Esophagus muscularis mucosa (tissue), 4 donors: ENCODE measurements around the gene TRPM3. TPM values are rescaled to one million over a fixed set of nuclear protein-coding genes. Genes with fewer than 3 reads are reported as not detected.

Source experiments
- DNase-seq: peaks from one replicate; pipeline ENCODE4 v3.0.0-alpha.2; 2017; ENCODE audit errors: extremely low spot score
- H3K27ac ChIP-seq, 4 donors: fragments of 200-600 bp; sonication (generic); replicated peaks in 1 of 4; 1 replicate in 3 of 4; 2 replicates in 1 of 4; pipeline ENCODE4 v1.5.1; 2016 to 2019; ENCODE audit warnings: mild to moderate bottlenecking in 1 of 4
- H3K27me3 ChIP-seq, 4 donors: fragments of 200-600 bp; sonication (generic); one replicate each; pipeline versions ENCODE4 v1.5.1 to v1.6.0; 2016 to 2019
- H3K36me3 ChIP-seq, 4 donors: fragments of 200-600 bp; sonication (generic); one replicate each; pipeline ENCODE4 v1.5.1; 2016 to 2019
- H3K4me1 ChIP-seq, 4 donors: fragments of 200-600 bp; sonication (generic); one replicate each; pipeline ENCODE4 v1.5.1; 2016 to 2019
- H3K4me3 ChIP-seq, 4 donors: fragments of 200-600 bp; sonication (generic); 1 replicate in 2 of 4; 2 replicates in 2 of 4; pipeline ENCODE4 v1.5.1; 2016 to 2019; ENCODE audit warnings: mild to moderate bottlenecking in 4 of 4, moderate library complexity in 1 of 4
- H3K9me3 ChIP-seq, 4 donors: fragments of 200-600 bp; sonication (generic); 1 replicate in 3 of 4; 2 replicates in 1 of 4; pipeline ENCODE4 v1.5.1; 2016 to 2019
- EP300 ChIP-seq: sonication (generic); formaldehyde crosslinking; IDR thresholded peaks from one replicate; pipeline ENCODE4 v1.6.1; 2017; ENCODE audit warnings: antibody characterized with exemption
- POLR2A ChIP-seq: fragments of 450-650 bp; IDR thresholded peaks from one replicate; pipeline ENCODE4 v1.6.1; 2017; ENCODE audit warnings: antibody characterized with exemption, moderate library complexity, mild to moderate bottlenecking, low read depth
- POLR2AphosphoS5 ChIP-seq, 2 donors: sonication (generic); formaldehyde crosslinking; IDR thresholded peaks; one replicate each; pipeline ENCODE4 v1.6.1; 2017; ENCODE audit warnings: antibody characterized with exemption in 2 of 2
- WGBS: methylation state at CpG from one replicate; pipeline ENCODE4 v1.1.5; 2018; 5-methylcytosine and 5-hydroxymethylcytosine counted together
- intact Hi-C: fragments of 100-400 bp; cut with DNase I; formaldehyde crosslinking; loops from one replicate; pipeline ENCODE4 v1.15.1; 2023
- total RNA-seq, 4 donors: library from RNA; depleted of rRNA; stranded (reverse); fragments of >200 nt; gene quantifications; one replicate each; pipeline versions ENCODE4 v1.1.0 to v1.2.1, GENCODE V29; 2016
- TF ChIP-seq, protein P1 (sequence below), 3 experiments: fragments of 200-600 bp in 2 of 3; fragments of 450-650 bp in 1 of 3; sonication (generic) in 2 of 3; IDR thresholded peaks; one replicate each; pipeline ENCODE4 v1.5.1; 2017 to 2019; ENCODE audit warnings: antibody characterized with exemption in 3 of 3, mild to moderate bottlenecking in 2 of 3, moderate library complexity in 1 of 3

The TRPM3 gene
- total RNA-seq, 4 donors from 2014 or later = 0.13 to 0.17 TPM; not detected in 2

DNA sequence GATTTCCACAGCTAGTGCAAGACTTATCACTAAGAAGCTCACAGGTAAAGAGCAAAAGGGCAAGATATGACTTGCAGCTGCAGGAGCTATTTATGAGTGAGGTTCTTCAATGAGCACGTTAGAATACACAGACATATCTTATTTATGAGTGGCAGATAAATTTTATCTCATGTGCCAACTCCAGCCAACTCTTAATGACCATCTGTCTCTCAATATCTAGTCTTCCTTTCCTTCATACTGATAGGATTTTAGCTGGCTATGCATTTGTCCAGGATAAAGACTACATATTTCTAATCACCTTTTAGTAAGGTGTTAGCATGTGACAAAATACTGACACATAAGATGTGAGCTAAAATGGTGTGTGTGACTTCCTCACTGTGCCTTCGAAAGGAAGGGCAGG lies 304.5 kb downstream of the TRPM3 start:
- no peak for TF ChIP-seq POLR2A
- TF ChIP-seq, protein P1, sequence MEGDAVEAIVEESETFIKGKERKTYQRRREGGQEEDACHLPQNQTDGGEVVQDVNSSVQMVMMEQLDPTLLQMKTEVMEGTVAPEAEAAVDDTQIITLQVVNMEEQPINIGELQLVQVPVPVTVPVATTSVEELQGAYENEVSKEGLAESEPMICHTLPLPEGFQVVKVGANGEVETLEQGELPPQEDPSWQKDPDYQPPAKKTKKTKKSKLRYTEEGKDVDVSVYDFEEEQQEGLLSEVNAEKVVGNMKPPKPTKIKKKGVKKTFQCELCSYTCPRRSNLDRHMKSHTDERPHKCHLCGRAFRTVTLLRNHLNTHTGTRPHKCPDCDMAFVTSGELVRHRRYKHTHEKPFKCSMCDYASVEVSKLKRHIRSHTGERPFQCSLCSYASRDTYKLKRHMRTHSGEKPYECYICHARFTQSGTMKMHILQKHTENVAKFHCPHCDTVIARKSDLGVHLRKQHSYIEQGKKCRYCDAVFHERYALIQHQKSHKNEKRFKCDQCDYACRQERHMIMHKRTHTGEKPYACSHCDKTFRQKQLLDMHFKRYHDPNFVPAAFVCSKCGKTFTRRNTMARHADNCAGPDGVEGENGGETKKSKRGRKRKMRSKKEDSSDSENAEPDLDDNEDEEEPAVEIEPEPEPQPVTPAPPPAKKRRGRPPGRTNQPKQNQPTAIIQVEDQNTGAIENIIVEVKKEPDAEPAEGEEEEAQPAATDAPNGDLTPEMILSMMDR (IDR thresholded peaks at IDR 0.05) = no peak
- no peak for TF ChIP-seq POLR2AphosphoS5 (IDR thresholded peaks at IDR 0.05)
- no peak for TF ChIP-seq EP300
- intact Hi-C loops = no loop called here
- Histone ChIP-seq H3K27ac (no peak overlapping the region), H3K4me3 (no peak overlapping the region), H3K9me3 (no peaks in the 10 kb centered on the region), H3K27me3 (no peaks in the 10 kb centered on the region), H3K36me3 (no peaks in the 10 kb centered on the region), H3K4me1 (no peaks in the 10 kb centered on the region)
- no peak for DNase-seq
- 71% methylated on average over 2 of the region's 2 CpGs for WGBS

DNA sequence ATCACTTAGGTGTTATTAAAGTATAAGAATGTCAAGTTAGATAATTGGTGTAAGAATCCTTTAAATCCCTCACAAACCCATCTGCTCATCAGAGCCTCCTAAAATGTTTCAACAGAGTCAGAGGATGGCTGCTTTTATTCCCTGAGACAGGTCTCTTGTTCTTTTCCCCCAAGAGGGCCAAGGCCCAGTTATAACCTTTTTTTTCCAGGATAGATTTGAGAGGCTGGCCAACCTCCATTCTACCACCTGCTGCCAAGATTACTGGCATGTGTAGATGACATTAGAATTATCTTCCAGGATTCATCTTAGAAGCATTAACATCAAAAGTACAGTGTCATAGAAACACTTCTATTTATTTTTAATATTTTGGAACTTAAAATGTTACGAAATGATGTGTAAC lies 305.1 kb downstream of the TRPM3 start:
- no peak overlapping the region for H3K4me3 ChIP-seq
- intact Hi-C loops = no loop called here
- TF ChIP-seq EP300 = no peak
- TF ChIP-seq, protein P1 (IDR thresholded peaks at IDR 0.05) = no peak
- no peaks in the 10 kb centered on the region for H3K36me3 ChIP-seq
- DNase-seq = no peak
- no peaks in the 10 kb centered on the region for H3K9me3 ChIP-seq
- WGBS = 81% methylated on average over 1 of the region's 1 CpG
- no peaks in the 10 kb centered on the region for H3K27me3 ChIP-seq
- H3K27ac ChIP-seq = no peak overlapping the region
- H3K4me1 ChIP-seq = no peaks in the 10 kb centered on the region

DNA sequence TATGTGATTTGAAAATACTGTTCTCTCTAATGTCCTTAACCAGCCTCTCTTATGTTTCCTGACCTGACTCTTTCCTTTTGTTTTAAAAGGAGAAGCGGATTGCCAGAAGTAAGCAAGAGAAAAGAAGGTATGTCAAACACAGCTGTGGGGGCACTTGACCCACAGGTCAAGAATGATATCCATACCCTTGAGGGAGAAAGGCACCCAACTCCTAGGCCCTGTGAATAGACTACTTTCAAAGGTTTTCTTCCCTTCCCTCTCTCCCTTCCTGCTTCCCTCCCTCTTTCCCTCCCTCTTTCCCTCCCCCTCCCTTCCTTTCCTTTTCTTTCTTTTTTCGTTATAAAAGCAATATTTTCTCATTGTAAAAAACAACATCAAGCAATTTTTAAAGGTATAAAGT lies 306.8 kb downstream of the TRPM3 start:
- TF ChIP-seq, protein P1 (IDR thresholded peaks at IDR 0.05) = no peak
- TF ChIP-seq POLR2AphosphoS5 (IDR thresholded peaks at IDR 0.05) (no peak), POLR2A (no peak), EP300 (no peak)
- Histone ChIP-seq H3K36me3 (no peaks in the 10 kb centered on the region), H3K27ac (no peak overlapping the region), H3K9me3 (no peaks in the 10 kb centered on the region), H3K4me1 (no peaks in the 10 kb centered on the region), H3K4me3 (no peak overlapping the region), H3K27me3 (no peaks in the 10 kb centered on the region)
- intact Hi-C loops = no loop called here
- 54% methylated on average over 2 of the region's 2 CpGs for WGBS
- no peak for DNase-seq

DNA sequence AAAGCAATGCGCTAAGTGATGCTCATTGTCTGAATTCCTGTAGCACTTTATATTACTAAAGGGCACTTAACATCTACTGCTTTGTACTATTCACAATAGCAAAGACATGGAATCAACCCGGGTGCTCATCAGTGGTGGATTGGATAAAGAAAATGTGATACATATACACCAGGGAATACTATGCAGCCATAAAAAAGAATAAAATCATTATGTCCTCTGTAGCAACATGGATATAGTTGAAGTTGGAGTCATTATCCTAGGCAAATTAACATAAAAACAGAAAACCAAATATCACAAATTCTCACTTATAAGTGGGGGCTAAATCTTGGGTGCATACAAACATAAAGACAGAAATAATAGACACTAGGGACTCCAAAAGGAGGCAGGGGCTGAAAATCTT lies 308.3 kb downstream of the TRPM3 start:
- Histone ChIP-seq H3K27ac (no peak overlapping the region), H3K4me1 (no peaks in the 10 kb centered on the region), H3K36me3 (no peaks in the 10 kb centered on the region), H3K27me3 (no peaks in the 10 kb centered on the region), H3K9me3 (no peaks in the 10 kb centered on the region), H3K4me3 (no peak overlapping the region)
- TF ChIP-seq EP300 (no peak), POLR2AphosphoS5 (IDR thresholded peaks at IDR 0.05) (no peak), POLR2A (no peak)
- TF ChIP-seq, protein P1 (IDR thresholded peaks at IDR 0.05) = no peak
- DNase-seq = no peak
- intact Hi-C loops = no loop called here
- 96% methylated on average over 2 of the region's 2 CpGs for WGBS

DNA sequence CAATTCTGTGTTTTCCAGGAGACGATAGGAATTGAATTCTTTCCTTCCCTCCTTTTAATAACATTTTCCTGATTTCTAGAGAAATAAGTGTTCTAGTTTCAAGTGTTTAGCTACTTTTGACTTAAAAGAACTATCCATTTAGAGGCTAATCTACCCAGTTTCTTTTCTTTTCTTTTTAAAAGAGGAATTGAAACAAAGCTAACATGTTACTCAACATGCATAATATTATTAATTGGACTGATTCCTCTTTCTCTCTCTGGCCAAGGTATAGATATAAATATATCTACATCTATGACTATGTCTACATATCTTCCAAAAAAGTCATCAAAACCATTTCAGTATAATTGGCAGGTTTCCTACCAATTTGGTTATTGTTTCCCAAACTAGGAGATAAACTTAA lies 309.8 kb downstream of the TRPM3 start:
- Histone ChIP-seq H3K4me3 (no peak overlapping the region), H3K27ac (no peak overlapping the region), H3K36me3 (no peaks in the 10 kb centered on the region), H3K27me3 (no peaks in the 10 kb centered on the region), H3K4me1 (no peaks in the 10 kb centered on the region), H3K9me3 (no peaks in the 10 kb centered on the region)
- TF ChIP-seq POLR2AphosphoS5 (IDR thresholded peaks at IDR 0.05) (no peak), EP300 (no peak), POLR2A (no peak)
- TF ChIP-seq, protein P1 (IDR thresholded peaks at IDR 0.05) = no peak
- no peak for DNase-seq
- intact Hi-C loops = no loop called here
- 86% methylated on average over 1 of the region's 1 CpG for WGBS
